HG03097 (cell line): ENCODE data around the gene MAST4.
"Not testable (repeated sequence)": the region's sequence is repeated elsewhere in the genome, so short reads cannot be mapped to it uniquely, and the experiment has no call there.

Source experiments
- ATAC-seq: cut with Tn5 transposase; IDR thresholded peaks from one replicate; pipeline ENCODE4 v1.9.1; 2021; ENCODE audit not compliant: unreplicated experiment, low FRiP score

Gene MAST4

DNA sequence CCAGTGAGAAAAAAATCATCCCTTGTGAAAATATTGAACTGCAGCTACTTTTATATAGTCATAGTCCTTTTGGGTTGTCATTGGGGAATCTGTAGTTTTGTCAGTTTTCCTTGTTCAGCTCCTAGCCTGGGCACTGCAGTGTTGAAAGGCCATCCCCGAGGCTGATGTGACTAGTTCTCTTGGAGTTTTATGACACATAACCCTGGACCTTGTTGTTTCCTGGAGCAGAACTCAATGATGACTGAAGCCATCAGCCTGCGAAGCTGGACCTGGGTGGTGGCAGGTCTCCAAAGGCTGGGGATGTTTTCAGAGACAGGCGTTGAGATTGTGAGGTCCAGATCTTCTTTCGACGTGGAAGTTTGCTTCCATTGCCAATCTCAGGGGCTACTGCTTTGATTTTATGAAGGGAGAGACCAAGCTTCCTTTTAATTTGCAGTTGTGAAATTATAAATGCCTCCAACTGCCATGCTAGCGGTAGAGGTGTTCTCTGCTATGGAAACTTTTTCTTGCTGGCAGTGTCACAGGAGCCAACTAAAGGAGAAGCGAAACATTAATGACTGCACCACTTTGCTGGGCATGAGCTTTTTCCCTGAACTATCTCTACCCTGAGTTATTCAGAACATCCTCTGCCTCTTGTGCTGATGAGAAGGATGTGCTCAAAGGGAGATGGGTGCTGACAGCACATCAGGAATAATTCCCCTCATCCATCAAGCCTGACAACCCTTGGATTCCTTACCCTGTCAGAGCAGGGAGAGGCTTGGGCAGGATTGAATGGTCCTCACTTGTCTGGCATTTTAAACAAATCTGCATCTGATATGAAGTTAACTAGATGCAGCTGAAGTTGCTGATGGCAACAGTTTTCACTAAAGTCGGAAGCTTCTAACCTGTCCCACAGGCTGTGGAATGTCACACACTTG lies 209.6 kb downstream of the MAST4 start:
- no peak for ATAC-seq

DNA sequence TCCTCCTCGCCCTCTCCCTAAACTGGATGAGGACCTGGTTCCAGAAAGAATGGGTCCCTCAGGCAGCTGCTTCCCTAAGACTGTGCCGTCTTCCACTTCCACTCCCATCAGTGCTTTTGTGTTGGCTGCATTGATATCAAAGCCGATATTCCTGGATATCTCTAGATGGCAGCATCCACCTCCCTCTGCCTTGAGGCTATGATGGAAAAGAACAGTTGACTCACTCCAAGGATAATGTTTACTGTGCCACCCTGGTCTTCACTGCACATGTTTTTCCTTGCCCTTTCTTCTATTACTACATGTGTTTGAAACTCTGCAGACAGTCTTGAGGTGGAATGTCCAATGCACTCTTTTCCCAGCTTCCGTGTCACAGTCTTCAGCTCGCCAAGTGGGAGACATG lies 211.6 kb downstream of the MAST4 start:
- no peak for ATAC-seq

DNA sequence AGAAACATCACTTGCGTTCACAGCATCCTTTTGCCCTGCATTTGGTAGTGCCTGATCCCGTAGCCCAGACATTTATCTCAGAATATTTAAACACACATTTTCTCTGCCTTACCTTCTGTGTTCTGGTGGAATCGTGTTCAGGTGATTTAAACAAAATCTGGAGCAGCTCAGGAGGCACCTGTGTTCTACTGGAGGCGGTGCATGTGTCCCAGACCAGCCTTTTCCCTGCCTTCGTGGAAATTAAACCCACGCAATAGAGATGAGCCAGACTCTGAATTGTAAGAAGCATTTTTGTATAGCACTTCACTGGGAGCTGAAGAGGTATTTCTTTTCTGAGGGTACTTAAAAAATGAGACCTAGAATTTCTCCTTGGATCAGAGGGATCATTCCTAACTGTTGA lies 212.5 kb downstream of the MAST4 start:
- no peak for ATAC-seq

DNA sequence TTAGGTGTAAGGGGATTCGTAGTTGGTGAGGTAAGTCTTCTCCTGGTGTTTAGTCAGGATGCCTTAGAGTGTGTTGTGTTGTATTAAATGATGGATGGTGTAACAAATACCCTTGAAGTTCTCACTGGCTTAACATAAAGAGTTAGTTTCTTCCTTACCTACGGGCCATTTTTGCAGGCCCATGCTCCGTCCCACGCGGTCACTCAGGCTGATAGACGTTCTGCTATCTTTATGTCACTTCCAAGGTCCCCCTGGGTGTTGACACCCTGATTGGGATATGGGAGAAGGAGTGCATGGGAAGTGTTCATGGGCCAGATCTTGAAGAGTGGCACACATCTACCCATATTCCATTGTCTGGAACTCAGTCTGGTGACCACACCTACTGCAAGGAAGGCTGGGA lies 214.0 kb downstream of the MAST4 start:
- ATAC-seq: no peak

DNA sequence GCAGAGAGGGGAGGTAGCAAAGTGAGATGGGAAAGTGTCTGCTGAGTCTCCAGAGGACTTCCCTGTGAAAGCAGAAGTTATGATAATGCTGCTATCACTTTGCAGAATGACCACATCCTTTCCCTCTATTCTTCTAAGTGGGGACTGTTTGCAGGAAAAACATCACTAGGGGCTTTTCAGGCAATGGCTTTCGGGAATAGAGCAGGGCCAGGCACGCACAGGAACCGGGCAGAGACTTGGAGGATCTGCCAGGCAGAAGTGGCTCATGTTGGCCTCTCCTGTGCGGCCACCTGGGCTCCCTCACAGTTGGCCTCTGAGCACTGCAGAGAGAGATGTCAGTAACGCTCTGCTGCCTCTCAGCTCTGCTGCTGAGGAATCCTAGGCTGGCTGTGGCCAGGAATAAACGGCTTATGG lies 214.7 kb downstream of the MAST4 start:
- ATAC-seq: no peak

DNA sequence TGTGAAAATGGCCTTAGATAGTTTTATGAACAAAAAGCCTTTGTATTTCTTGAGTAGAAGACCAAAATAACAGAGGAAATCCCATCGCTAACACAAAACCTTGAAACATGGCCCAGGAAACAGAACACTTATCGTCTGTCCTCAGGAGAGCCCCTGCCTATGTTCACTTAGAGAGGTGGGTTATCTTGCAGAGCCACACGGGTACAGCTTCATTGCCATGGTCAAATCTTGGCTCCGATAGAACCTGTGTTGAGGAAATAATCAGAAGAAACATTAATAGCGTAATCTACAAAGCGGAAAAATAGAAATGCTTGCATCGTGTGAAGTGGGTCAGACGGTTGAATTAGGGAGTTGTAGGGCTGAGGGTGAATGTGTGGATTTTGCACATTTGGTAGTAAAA lies 216.1 kb downstream of the MAST4 start:
- ATAC-seq: no peak

DNA sequence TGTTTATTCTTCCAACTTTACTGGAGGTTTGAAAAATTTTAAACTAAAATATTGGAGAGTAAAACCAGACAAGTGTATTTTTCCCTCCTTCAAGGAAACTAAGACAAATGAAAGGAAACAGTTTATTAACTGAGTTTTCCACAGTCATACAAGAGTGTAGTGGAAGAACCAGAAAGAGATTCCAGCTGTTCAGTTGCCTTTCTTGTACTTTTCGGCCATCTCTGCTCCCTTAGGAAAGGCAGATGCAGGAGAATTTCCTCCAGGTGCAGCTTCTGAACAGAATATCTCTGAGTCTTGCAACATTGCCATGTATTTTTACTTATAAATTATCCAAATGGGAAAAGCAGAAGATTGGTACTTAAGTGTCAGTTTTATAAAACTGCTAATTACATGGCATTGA lies 217.1 kb downstream of the MAST4 start:
- no peak for ATAC-seq

DNA sequence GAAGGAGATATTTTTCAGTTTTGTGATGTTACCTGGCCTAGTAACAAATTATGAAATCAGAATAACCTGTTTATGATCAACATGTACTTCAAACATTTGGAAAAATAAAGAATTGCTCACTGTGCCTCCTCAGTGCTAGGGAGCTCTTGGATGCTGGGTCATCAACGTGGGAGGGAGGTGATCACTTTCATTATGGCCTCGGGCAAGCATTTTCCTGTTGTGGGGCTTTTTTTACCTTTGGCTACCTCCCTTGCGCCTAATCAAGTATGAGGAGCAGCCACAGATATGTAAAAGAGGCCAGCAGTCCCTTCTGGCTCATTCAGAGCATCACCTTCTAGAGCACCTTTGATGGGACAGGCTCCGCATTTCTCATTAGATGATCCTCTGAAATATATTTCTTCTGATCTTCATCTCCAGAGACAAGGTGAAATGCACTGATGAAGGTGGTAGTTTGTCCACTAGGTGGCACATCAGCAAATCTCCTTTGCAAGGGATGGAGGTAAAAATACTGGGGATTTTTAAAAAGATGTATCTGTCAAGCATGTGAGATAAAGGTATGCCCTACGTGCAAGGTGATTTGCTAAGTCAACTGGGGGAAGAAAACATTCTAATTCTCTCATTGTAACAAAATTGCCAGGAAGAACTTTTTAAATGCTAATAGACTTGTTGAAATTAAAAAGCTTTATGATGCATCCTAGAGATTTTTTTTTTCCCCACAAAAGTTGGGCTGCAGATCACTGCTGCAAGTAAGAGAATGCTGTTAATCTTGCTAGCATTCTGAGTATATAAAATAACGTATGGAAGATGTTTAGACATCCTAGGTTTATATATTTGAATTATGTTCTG lies 218.2 kb downstream of the MAST4 start:
- ATAC-seq: no peak

DNA sequence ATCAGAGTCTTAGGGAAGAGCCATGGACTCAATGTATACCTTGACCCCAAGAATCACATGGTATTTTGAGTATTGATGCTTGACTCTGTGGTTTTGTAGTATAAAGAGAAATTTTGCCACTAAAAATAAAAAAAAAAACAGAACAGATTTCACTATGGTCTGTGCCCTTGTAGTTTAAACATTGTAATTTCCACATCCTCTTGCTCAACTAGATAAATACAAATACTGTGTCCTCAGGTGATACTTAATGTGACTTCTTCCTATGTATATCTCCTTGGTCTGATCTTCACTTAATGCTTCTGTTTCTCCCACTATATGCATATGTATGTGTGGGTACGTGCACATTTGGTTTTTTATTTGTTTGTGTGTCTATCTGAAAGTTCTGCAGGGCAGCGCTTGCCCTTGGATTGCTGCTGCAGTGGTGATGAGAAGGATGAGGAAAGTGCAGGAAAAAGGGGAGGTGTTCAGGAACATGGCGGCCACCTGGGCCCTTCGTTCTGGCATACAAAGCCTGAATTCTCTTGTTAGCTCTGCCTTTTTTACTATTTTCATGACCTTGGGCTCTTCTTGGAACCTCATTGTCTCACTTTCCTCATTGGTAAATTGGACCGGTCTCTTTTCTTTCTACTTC lies 222.2 kb downstream of the MAST4 start:
- ATAC-seq: no peak

DNA sequence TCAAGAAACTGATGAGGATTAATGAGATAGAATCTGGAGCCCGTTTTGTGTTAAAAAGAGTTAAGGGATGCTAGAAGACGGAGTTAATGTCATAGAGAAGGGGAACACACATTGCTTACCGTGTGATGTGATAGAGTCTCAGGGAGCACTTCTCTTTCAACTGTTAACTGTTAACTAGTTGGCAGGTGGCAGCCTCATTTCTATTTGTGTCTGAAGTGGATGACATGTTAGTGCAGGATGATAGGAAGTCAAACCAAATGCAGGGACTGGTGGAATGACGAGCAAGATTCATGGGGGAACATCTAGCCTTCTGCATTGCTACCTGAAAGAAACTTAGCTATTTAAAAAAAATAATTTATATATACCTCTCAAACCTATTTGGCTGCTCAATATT lies 222.7 kb downstream of the MAST4 start:
- ATAC-seq: no peak

DNA sequence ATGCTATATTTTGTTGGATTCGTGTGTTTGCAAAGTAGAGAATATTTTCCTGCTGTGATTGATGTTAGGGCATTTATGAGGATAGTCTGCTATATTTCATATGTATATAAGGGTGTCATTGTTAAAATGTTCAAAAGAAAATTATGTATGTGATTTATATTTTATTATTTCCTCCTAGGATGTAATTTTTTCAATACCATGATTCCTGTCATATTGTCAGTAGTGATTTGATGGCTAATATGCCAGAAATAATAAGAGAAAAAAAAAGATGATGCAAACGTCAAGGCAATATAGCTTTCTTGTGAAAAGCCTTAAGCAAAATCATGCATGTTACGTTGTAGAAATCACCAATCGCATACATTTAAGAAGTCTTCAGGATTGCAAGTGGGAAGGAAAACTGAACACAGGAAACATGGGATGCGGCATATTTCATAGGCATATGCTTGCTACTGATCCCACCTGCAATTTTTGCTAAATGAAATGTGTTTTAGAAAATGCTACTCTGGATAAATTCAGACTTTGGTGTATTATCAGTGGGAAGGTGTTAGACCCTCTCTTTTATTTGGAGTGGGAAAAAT lies 224.5 kb downstream of the MAST4 start:
- no peak for ATAC-seq

DNA sequence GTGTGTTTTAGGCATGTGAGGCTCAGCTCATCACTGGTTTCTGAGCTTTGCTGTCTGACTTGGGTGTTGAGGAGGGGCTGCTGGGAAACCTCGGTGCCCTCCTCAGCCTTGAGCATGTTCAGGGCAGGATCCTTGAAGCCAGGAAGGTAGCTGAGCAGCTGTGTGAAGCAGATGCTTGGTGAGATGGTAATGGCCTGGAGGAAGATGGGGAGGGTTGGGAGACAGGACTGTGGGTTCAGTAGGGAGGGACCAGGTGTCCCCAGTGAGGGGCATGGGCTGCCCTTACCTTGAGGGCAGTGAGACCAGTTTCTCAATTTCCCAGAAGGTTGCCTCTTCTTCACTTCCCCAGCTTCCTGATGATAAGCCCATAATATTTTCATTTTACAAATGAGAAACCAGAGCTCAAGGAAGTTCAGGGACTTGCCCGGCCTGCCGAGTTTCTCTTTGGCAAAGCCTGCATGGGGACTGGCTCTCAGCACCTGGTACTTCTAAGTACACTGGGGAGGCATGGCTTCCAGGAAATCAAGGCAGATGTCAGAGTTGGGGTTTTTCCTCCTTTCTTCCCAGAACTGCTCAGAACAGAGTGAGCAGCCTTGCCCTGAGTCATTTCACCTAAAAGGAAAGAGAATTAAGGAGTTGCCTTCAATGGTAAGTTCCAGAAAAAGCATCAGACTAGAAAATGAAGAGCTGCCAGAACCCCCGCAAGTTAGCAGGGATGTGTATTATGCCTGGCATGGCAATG lies 225.7 kb downstream of the MAST4 start:
- ATAC-seq: no peak

DNA sequence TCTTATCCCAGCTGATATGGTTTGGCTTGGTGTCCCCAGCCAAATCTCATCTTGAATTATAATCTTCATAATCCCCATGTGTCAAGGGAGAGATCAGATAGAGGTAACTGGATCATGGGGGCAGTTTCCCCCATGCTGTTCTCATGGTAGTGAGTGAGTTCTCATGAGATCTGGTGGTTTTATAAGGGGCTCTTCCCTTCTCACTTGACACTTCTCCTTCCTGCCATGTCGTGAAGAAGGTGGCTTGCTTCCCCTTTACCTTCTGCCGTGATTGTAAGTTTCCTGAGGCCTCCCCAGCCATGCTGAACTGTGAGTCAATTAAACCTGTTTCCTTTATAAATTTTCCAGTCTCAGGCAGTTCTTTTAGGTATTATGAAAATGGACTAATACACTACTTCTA lies 226.7 kb downstream of the MAST4 start:
- not testable (repeated sequence) for ATAC-seq

DNA sequence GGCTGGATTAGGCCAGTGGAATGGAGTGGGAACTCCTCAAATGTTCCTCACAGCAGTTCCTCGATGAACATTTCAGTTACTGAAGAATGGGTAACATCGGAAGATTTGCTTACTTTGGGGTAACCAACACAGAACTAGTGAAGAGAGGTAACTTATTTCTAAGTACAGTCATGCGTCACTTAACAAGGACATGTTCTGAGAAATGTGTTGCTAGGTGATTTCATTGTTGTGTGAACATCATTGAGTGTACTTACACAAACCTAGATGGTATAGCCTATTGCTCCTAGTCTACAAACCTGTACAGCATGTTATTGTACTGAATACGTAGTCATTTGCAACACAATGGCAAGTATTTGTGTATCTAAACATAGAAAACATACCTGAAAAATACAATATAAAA lies 228.3 kb downstream of the MAST4 start:
- ATAC-seq: no peak

DNA sequence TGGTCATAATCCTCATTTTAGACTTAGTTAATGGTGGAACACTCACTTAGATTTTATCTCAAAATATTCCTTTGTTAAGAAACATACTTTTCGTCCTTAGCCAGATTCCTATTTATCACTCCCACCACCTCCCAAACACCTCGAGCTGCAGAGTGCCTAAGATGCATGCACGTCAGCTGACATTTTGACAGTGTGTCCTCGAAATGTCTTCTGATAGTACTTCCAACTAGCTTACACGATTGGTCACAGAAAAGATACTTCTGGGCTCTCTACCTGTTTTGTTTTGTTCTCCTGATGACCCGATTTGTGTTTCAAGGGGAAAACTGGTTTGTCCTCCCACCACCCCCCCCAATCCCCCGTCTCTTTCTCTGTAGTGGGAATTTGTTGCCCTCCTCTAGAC lies 230.1 kb downstream of the MAST4 start:
- ATAC-seq: no peak

DNA sequence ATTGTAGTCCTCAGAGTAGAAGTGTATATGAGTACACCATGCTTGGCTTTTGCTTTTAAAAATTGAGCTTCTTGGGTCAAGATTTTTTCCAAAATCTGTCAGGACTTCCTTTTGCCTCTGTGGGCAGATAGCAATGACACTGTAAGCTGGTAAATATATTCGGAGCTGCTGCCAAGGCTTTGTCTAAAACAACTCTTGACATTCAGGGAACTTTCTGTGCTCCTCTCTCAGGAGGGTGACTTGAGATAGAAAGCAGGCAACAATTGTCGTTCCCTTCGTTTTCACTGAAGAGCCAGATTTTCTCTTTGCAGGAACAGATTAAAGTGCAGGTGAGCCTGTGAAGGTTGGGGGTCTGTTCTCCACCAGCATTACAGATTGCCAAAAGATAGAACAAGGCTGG lies 230.5 kb downstream of the MAST4 start:
- no peak for ATAC-seq

DNA sequence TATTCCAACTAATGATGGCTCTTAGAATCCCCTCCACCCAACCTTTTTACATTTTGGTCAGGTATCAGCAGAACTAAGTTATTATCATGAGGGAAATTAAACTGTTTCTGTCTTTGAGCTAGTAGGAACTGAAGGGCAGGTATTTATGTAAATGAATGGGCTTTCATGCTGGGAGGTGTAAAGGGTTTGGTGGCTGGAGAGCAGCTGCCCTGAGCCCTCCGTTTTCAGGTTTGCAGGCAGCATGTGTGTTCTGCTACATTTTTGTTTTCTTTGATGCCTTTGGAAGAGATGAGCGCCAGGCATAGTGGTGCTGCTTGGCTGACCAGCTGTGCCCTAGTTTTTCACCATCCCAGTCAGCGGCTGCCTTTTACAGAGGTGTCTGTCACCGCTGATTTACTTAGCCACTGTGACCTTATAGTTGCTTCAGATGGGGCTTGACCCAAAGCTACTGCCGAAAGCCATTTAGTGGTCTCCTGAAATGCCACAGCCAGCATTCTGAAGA lies 231.9 kb downstream of the MAST4 start:
- no peak for ATAC-seq

DNA sequence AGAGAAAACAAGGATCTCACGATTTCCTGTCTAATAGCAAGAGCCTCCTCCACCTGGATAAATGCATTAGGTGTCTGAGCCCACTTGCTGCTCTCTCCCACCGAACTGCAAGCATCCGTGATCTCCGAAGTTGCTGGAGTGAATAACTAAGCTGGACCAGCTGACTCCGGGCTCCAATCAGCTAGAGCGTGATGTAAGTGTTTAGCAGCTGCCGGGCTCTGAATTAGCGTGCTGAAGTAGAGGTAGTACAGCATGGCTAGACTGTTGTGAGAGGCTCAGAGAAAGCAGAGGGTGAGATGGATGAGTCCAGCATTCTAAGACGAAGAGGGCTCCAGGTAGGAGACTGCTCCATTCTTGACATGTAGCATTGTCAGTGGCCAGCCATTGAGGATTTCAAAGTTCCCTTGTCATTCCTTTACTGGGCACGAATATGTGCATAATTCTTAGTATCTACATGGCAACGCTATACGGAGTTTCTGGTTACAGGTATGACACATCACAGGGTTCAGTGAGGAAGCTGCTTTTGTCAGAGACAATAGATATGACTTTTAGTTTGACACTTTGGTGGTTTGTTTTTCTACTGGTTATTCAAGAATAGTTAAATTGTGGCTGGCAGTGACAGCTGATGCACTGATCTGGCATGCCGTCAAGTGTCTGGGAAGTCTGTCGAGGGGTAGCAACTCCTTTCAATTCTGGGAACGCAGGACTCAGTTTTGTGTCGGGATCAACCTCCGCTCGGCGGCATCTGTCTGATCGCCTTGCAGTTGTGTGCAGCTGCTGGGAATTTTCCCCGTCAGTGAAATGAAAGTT lies 232.6 kb downstream of the MAST4 start:
- ATAC-seq: no peak

DNA sequence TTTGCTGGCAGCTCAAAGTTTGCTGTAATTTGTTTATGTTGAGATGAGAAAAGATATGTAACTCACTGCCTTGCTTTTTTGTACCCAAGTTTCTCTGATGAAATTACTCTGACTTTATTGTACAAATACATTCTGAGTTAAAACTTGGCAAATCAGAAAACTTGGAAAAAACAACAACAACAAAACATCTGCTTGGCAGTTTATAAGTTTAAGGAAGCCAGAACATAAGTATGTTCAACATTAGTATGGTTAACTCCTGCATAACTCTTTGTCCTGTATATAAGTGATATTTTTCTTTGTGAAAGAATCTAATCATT lies 233.1 kb downstream of the MAST4 start:
- ATAC-seq: no peak
